ENCODE results near the gene FOXC2.

The FOXC2 gene

GRCh38 chr16:86614699-86615098 is 48.1 kb downstream of the FOXC2 start:
- no peak for DNase-seq (ENCODE audit: low read depth in 2 of 2)

GRCh38 chr16:86616906-86617305 is 50.3 kb downstream of the FOXC2 start:
- DNase-seq (ENCODE audit: low read depth in 2 of 2) = no peak

- no peak for DNase-seq (ENCODE audit: low read depth in 2 of 2)
These were observed 52.0 kb downstream of the FOXC2 start for GRCh38 chr16:86618431-86619238.

All from stimulated activated CD4-positive, alpha-beta T cell treated with anti-CD3 and anti-CD28 coated beads, Interleukin-15, amount 100 ng/mL, for 48 hours (primary cell).